Prostate gland (tissue), 2 donors: ENCODE results near the gene LRP3. TPM values are rescaled to one million over a fixed set of nuclear protein-coding genes. Genes with fewer than 3 reads are reported as not detected.

Source experiments
- DNase-seq: peaks from one replicate; pipeline ENCODE4 v3.0.0-alpha.2; 2019; ENCODE audit warnings: low spot score
- H3K27ac ChIP-seq, 2 donors: fragments of 200-600 bp; sonication (generic); 2 replicates each; pipeline ENCODE4 v1.5.1; 2017 to 2019
- H3K27me3 ChIP-seq: fragments of 200-600 bp; sonication (generic); replicated peaks from 2 replicates; pipeline ENCODE4 v1.5.1; 2019; ENCODE audit not compliant: insufficient read depth
- H3K36me3 ChIP-seq, 2 donors: fragments of 200-600 bp; sonication (generic); 1 replicate in 1 of 2; 2 replicates in 1 of 2; pipeline versions ENCODE4 v1.5.1 to v1.8.1; 2017 to 2019
- H3K4me1 ChIP-seq: fragments of 200-600 bp; sonication (generic); replicated peaks from 2 replicates; pipeline ENCODE4 v1.5.1; 2019
- H3K4me3 ChIP-seq, 2 donors: fragments of 200-600 bp; sonication (generic); 2 replicates each; pipeline ENCODE4 v1.5.1; 2017 to 2019
- H3K9me3 ChIP-seq: fragments of 200-600 bp; sonication (generic); 2 replicates; pipeline ENCODE4 v1.5.1; 2017
- CTCF ChIP-seq, 4 experiments: fragments of 200-600 bp in 2 of 4; fragments of 450-650 bp in 2 of 4; sonication (generic) in 2 of 4; IDR thresholded peaks; 1 replicate in 3 of 4; 2 replicates in 1 of 4; pipeline ENCODE4 v1.5.1; 2016 to 2019; ENCODE audit warnings: antibody characterized with exemption in 4 of 4, mild to moderate bottlenecking in 2 of 4, moderate library complexity in 2 of 4
- POLR2A ChIP-seq: fragments of 450-650 bp; IDR thresholded peaks from one replicate; pipeline ENCODE4 v1.6.1; 2016; ENCODE audit warnings: antibody characterized with exemption, mild to moderate bottlenecking
- POLR2AphosphoS5 ChIP-seq: sonication (generic); formaldehyde crosslinking; IDR thresholded peaks from one replicate; pipeline ENCODE4 v1.6.1; 2017; ENCODE audit warnings: antibody characterized with exemption
- WGBS: methylation state at CpG from one replicate; pipeline ENCODE4 v1.1.5; 2018; 5-methylcytosine and 5-hydroxymethylcytosine counted together
- intact Hi-C: fragments of 100-400 bp; cut with DNase I; formaldehyde crosslinking; loops from one replicate; pipeline ENCODE4 v1.14.2; 2022
- total RNA-seq, 2 donors: library from RNA; depleted of rRNA; stranded (reverse); fragments of >200 nt; gene quantifications; one replicate each; pipeline ENCODE4 v1.1.0, GENCODE V29; 2016

The LRP3 gene
- total RNA-seq, 2 donors from 2014 or later, result 63.7 to 64.4 TPM

GRCh38 chr19:33227242-33227650 lies 33.1 kb downstream of the LRP3 start:
- H3K27ac ChIP-seq, result no peak overlapping the region
- peaks cover 3% of the 10 kb centered on the region for H3K4me1 ChIP-seq
- peaks cover 8% of the 10 kb centered on the region for H3K27me3 ChIP-seq
- peak overlapping the region in 1 of 2 donors; percentile 5 for H3K4me3 ChIP-seq
- intact Hi-C loops, result no loop called here
- H3K9me3 ChIP-seq, result no peaks in the 10 kb centered on the region
- TF ChIP-seq CTCF (IDR thresholded peaks at IDR 0.05) (no peak), POLR2A (no peak), POLR2AphosphoS5 (no peak)
- DNase-seq, result no peak
- WGBS, result 35% methylated on average over 18 of the region's 18 CpGs
- H3K36me3 ChIP-seq, result no peaks in the 10 kb centered on the region

- intact Hi-C loops, result no loop called here
- WGBS, result 95% methylated on average over 1 of the region's 1 CpG
- H3K9me3 ChIP-seq, result no peaks in the 10 kb centered on the region
- H3K4me3 ChIP-seq, result no peak overlapping the region
- peaks cover 3% of the 10 kb centered on the region for H3K4me1 ChIP-seq
- peaks cover 8% of the 10 kb centered on the region for H3K27me3 ChIP-seq
- no peaks in the 10 kb centered on the region for H3K36me3 ChIP-seq
- no peak for DNase-seq
- no peak overlapping the region for H3K27ac ChIP-seq
- no peak for TF ChIP-seq POLR2AphosphoS5
- TF ChIP-seq CTCF (IDR thresholded peaks at IDR 0.05), result no peak
- TF ChIP-seq POLR2A, result no peak
These were observed 33.9 kb downstream of the LRP3 start for GRCh38 chr19:33227870-33228599.

GRCh38 chr19:33229962-33230361 lies 35.8 kb downstream of the LRP3 start:
- no peaks in the 10 kb centered on the region for H3K36me3 ChIP-seq
- peaks cover 3% of the 10 kb centered on the region for H3K4me1 ChIP-seq
- H3K27ac ChIP-seq, result no peak overlapping the region
- intact Hi-C loops, result no loop called here
- WGBS, result 90% methylated on average over 5 of the region's 5 CpGs
- no peaks in the 10 kb centered on the region for H3K9me3 ChIP-seq
- DNase-seq, result no peak
- no peak for TF ChIP-seq POLR2AphosphoS5
- no peak for TF ChIP-seq CTCF (IDR thresholded peaks at IDR 0.05)
- no peak for TF ChIP-seq POLR2A
- peaks cover 6% of the 10 kb centered on the region for H3K27me3 ChIP-seq
- no peak overlapping the region for H3K4me3 ChIP-seq

GRCh38 chr19:33231511-33231910 lies 37.4 kb downstream of the LRP3 start:
- 64% methylated on average over 5 of the region's 5 CpGs for WGBS
- no peak overlapping the region for H3K4me3 ChIP-seq
- H3K36me3 ChIP-seq, result no peaks in the 10 kb centered on the region
- DNase-seq, result no peak
- no peak overlapping the region for H3K27ac ChIP-seq
- no peaks in the 10 kb centered on the region for H3K9me3 ChIP-seq
- H3K27me3 ChIP-seq, result no peaks in the 10 kb centered on the region
- H3K4me1 ChIP-seq, result peaks cover 3% of the 10 kb centered on the region
- intact Hi-C loops, result no loop called here
- no peak for TF ChIP-seq CTCF (IDR thresholded peaks at IDR 0.05)
- no peak for TF ChIP-seq POLR2AphosphoS5
- TF ChIP-seq POLR2A, result no peak

- H3K27me3 ChIP-seq, result no peaks in the 10 kb centered on the region
- no peaks in the 10 kb centered on the region for H3K36me3 ChIP-seq
- no peak for DNase-seq
- no peaks in the 10 kb centered on the region for H3K9me3 ChIP-seq
- WGBS, result 63% methylated on average over 12 of the region's 12 CpGs
- no peak overlapping the region for H3K27ac ChIP-seq
- no peaks in the 10 kb centered on the region for H3K4me1 ChIP-seq
- H3K4me3 ChIP-seq, result no peak overlapping the region
- TF ChIP-seq POLR2A (no peak), CTCF (IDR thresholded peaks at IDR 0.05) (no peak), POLR2AphosphoS5 (no peak)
- intact Hi-C loops, result no loop called here
These were observed 38.5 kb downstream of the LRP3 start for GRCh38 chr19:33232656-33233055.
